Measurements from ENCODE around the gene CD207. TPM values are rescaled to one million over a fixed set of nuclear protein-coding genes. Genes with fewer than 3 reads are reported as not detected.

Gene CD207
- total RNA-seq, 3 donors from 2014 or later: 0.19 to 0.61 TPM; not detected in 1

DNA sequence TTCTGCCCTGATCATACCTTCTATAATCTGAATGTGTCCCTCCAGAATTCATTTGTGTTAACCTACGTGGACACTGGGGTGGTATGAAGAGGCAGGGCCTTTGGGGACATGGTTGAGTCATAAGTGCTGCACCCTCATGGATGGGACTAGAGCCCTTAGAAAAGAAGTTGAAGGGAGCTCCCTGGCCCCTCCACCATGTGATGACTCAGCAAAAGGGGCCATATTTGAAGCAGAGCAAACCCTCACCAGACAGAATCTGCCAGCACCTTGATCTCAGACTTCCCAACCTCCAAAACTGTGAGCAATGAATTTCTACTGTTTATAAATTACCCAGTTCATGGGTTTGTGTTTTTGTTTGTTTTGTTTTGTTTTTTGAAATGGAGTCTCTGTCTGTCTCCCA lies 33.4 kb upstream of the CD207 start:
- Histone ChIP-seq H3K4me3 (no peak overlapping the region), H3K9me3 (no peaks in the 10 kb centered on the region), H3K4me1 (ENCODE audit: low read depth) (peaks cover 8% of the 10 kb centered on the region), H3K36me3 (ENCODE audit: low read depth) (no peaks in the 10 kb centered on the region)
- TF ChIP-seq, protein P1, sequence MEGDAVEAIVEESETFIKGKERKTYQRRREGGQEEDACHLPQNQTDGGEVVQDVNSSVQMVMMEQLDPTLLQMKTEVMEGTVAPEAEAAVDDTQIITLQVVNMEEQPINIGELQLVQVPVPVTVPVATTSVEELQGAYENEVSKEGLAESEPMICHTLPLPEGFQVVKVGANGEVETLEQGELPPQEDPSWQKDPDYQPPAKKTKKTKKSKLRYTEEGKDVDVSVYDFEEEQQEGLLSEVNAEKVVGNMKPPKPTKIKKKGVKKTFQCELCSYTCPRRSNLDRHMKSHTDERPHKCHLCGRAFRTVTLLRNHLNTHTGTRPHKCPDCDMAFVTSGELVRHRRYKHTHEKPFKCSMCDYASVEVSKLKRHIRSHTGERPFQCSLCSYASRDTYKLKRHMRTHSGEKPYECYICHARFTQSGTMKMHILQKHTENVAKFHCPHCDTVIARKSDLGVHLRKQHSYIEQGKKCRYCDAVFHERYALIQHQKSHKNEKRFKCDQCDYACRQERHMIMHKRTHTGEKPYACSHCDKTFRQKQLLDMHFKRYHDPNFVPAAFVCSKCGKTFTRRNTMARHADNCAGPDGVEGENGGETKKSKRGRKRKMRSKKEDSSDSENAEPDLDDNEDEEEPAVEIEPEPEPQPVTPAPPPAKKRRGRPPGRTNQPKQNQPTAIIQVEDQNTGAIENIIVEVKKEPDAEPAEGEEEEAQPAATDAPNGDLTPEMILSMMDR (IDR thresholded peaks at IDR 0.05): no peak
- no peak for DNase-seq
- intact Hi-C loops (cut with DNase I, micrococcal nuclease): no loop called here
- ATAC-seq: no peak

DNA sequence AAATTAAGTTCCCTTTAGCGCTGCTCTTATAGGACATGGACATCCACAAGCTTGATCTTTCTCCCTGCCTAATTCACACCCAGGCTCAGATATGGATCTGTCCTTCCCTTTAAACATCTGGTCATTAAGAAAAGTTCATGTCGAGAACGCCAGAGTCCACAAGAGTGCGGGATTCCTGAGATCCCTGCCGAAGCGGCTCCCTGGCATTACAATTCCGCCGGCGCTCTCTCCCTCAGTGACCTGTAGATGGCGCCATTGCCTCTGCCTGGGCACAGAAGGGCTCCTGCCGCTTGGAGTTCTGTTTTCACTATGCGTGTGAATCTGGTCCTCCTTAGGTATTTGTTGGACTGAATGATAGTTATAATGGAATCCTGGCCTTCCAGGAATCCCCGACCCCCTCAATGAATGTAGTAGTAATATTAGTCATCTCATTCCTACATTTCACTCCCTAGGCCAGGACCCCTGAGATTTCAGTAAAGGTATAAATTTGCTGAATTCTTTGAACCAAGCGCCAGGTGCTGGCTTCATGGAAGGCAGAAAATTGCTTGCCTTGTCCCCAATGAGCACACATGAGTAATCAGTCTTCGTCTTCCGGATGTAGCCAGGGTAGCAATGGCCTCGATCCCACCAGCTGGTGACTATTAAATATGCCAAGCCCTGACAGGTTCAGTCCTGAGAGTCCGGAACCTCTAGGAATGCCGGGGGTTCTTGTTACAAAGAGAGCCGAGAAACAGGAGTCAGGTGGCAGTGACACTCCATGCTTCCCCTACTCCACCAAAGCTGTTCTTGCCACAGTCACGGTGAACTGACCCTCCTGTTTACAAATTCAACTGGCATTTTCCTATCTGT lies 26.4 kb upstream of the CD207 start:
- intact Hi-C loops (cut with DNase I, micrococcal nuclease): loop anchor here in 1 of 2 donors (5.0 kb wide), 1 partner anchor 85 kb away; no protein-coding TSS in a partner anchor
- ATAC-seq: peak; percentile 90
- TF ChIP-seq, protein P1 (IDR thresholded peaks at IDR 0.05): peak; percentile 88

DNA sequence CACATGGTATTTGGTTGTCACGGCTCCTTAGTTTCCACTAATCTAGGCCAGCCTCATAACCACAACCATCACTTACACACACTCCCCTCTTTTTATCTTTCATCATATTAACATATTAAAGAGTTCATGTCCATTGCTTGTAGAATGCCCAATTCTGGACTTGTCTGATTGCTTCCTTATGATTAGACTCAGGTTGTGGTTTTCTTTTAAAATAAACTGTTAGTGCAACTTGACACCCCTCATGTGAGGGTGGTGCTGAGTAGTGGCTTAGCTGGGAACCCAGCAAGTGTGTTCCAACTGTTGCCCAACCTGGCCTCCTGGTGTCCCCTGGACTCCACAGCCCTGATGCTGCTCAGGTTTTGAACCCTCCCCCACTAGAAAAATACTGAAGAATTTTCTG lies 20.1 kb upstream of the CD207 start:
- TF ChIP-seq, protein P1 (IDR thresholded peaks at IDR 0.05): no peak
- intact Hi-C loops (cut with DNase I, micrococcal nuclease): no loop called here

More for the DNA sequence above, 26.4 kb upstream of the CD207 start:
- Histone ChIP-seq H3K4me1 (ENCODE audit: low read depth) (peaks cover 4% of the 10 kb centered on the region), H3K4me3 (no peak overlapping the region), H3K36me3 (ENCODE audit: low read depth) (no peaks in the 10 kb centered on the region), H3K9me3 (no peaks in the 10 kb centered on the region)
- DNase-seq: peak; percentile 60 to 88 (median 83)

DNA sequence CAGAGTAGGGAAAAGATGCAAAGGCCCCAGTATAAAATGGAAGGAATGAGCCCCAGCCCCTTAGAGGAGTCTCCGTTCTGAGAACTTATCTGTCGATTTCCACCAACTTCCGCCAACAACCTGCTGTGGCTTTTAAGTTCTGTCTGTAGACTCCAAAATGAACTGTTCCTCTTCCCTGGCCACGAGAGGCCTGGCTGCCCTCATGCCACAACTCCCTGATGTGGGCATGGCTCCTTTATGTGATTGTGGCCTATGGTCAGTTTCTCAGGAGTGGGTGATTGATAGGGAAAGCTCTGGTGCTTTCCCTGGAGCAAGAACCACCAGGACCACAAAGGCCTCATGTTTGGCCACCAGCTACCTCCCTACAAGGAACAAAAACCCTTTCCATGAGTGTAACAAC lies 18.8 kb upstream of the CD207 start:
- no peak for ATAC-seq
- H3K9me3 ChIP-seq: no peaks in the 10 kb centered on the region
- no peaks in the 10 kb centered on the region for H3K4me1 ChIP-seq (ENCODE audit: low read depth)
- intact Hi-C loops (cut with DNase I, micrococcal nuclease): no loop called here
- DNase-seq: no peak
- TF ChIP-seq, protein P1 (IDR thresholded peaks at IDR 0.05): no peak
- no peaks in the 10 kb centered on the region for H3K36me3 ChIP-seq (ENCODE audit: low read depth)
- H3K4me3 ChIP-seq: no peak overlapping the region

More for the DNA sequence above, 20.1 kb upstream of the CD207 start:
- DNase-seq (no peak), ATAC-seq (no peak)
- no peak overlapping the region for H3K4me3 ChIP-seq
- H3K9me3 ChIP-seq: no peaks in the 10 kb centered on the region
- H3K4me1 ChIP-seq (ENCODE audit: low read depth): no peaks in the 10 kb centered on the region
- H3K36me3 ChIP-seq (ENCODE audit: low read depth): no peaks in the 10 kb centered on the region

DNA sequence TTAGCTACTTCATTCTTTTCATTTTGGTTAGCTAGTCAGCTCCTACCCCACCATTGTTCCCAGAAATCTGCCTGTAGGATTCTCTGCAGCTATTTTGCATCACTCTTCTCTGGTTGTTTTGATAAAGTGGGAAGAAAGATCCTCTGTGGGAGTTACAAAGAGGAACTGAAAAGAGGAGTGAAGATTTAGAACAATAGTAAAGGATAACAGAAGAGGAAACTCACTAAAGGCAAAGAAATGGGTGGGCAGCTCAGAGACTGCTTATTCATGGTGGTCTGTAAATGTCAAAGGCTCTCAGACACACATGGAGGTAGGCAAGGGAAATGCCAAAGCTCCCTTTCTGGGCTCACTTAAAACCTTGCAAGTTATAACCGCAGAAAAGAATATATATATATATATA lies 17.2 kb upstream of the CD207 start:
- TF ChIP-seq, protein P1 (IDR thresholded peaks at IDR 0.05): no peak
- no peak for DNase-seq

More for the DNA sequence above, 17.2 kb upstream of the CD207 start:
- Histone ChIP-seq H3K36me3 (ENCODE audit: low read depth) (no peaks in the 10 kb centered on the region), H3K9me3 (no peaks in the 10 kb centered on the region), H3K4me3 (no peak overlapping the region), H3K4me1 (ENCODE audit: low read depth) (no peaks in the 10 kb centered on the region)
- intact Hi-C loops (cut with DNase I, micrococcal nuclease): no loop called here
- ATAC-seq: no peak

Measured in mucosa of descending colon (tissue), 3 donors.